ENCODE results near the gene MMP10.

MMP10 gene

GRCh38 chr11:102776454-102776853 is 4.0 kb downstream of the MMP10 start:
- Histone ChIP-seq H3K9me3 (ENCODE audit: control insufficient read depth, insufficient read depth, low read length) (no peaks in the 10 kb centered on the region), H3K4me3 (ENCODE audit: low read depth, low read length) (no peak overlapping the region), H3K27me3 (ENCODE audit: control insufficient read depth, insufficient read depth, low read length) (no peaks in the 10 kb centered on the region), H3K9ac (ENCODE audit: low read depth, low read length) (no peak overlapping the region), H3K36me3 (ENCODE audit: control insufficient read depth, insufficient read depth, low read length) (no peaks in the 10 kb centered on the region), H3K4me1 (ENCODE audit: control insufficient read depth, insufficient read depth, low read length) (peaks cover 5% of the 10 kb centered on the region)

GRCh38 chr11:102773386-102773785 is 7.0 kb downstream of the MMP10 start:
- H3K9ac ChIP-seq (ENCODE audit: low read depth, low read length) = no peak overlapping the region
- H3K36me3 ChIP-seq (ENCODE audit: control insufficient read depth, insufficient read depth, low read length) = no peaks in the 10 kb centered on the region
- no peaks in the 10 kb centered on the region for H3K27me3 ChIP-seq (ENCODE audit: control insufficient read depth, insufficient read depth, low read length)
- H3K4me1 ChIP-seq (ENCODE audit: control insufficient read depth, insufficient read depth, low read length) = no peaks in the 10 kb centered on the region
- H3K9me3 ChIP-seq (ENCODE audit: control insufficient read depth, insufficient read depth, low read length) = no peaks in the 10 kb centered on the region
- no peak overlapping the region for H3K4me3 ChIP-seq (ENCODE audit: low read depth, low read length)

GRCh38 chr11:102771351-102771750 is 9.1 kb downstream of the MMP10 start:
- H3K9ac ChIP-seq (ENCODE audit: low read depth, low read length) = no peak overlapping the region
- H3K9me3 ChIP-seq (ENCODE audit: control insufficient read depth, insufficient read depth, low read length) = no peaks in the 10 kb centered on the region
- H3K36me3 ChIP-seq (ENCODE audit: control insufficient read depth, insufficient read depth, low read length) = no peaks in the 10 kb centered on the region
- no peak overlapping the region for H3K4me3 ChIP-seq (ENCODE audit: low read depth, low read length)
- H3K27me3 ChIP-seq (ENCODE audit: control insufficient read depth, insufficient read depth, low read length) = no peaks in the 10 kb centered on the region
- H3K4me1 ChIP-seq (ENCODE audit: control insufficient read depth, insufficient read depth, low read length) = no peaks in the 10 kb centered on the region

- H3K4me1 ChIP-seq (ENCODE audit: control insufficient read depth, insufficient read depth, low read length) = no peaks in the 10 kb centered on the region
- H3K9ac ChIP-seq (ENCODE audit: low read depth, low read length) = no peak overlapping the region
- no peaks in the 10 kb centered on the region for H3K36me3 ChIP-seq (ENCODE audit: control insufficient read depth, insufficient read depth, low read length)
- H3K4me3 ChIP-seq (ENCODE audit: low read depth, low read length) = no peak overlapping the region
- no peaks in the 10 kb centered on the region for H3K9me3 ChIP-seq (ENCODE audit: control insufficient read depth, insufficient read depth, low read length)
- H3K27me3 ChIP-seq (ENCODE audit: control insufficient read depth, insufficient read depth, low read length) = no peaks in the 10 kb centered on the region
Observed at GRCh38 chr11:102770191-102770590, 10.2 kb downstream of the MMP10 start.

GRCh38 chr11:102767800-102768199 is 12.6 kb downstream of the MMP10 start:
- Histone ChIP-seq H3K4me3 (ENCODE audit: low read depth, low read length) (no peak overlapping the region), H3K9me3 (ENCODE audit: control insufficient read depth, insufficient read depth, low read length) (no peaks in the 10 kb centered on the region), H3K4me1 (ENCODE audit: control insufficient read depth, insufficient read depth, low read length) (no peaks in the 10 kb centered on the region), H3K36me3 (ENCODE audit: control insufficient read depth, insufficient read depth, low read length) (no peaks in the 10 kb centered on the region), H3K27me3 (ENCODE audit: control insufficient read depth, insufficient read depth, low read length) (no peaks in the 10 kb centered on the region), H3K9ac (ENCODE audit: low read depth, low read length) (no peak overlapping the region)

- Histone ChIP-seq H3K27me3 (ENCODE audit: control insufficient read depth, insufficient read depth, low read length) (no peaks in the 10 kb centered on the region), H3K9ac (ENCODE audit: low read depth, low read length) (no peak overlapping the region), H3K36me3 (ENCODE audit: control insufficient read depth, insufficient read depth, low read length) (no peaks in the 10 kb centered on the region), H3K9me3 (ENCODE audit: control insufficient read depth, insufficient read depth, low read length) (no peaks in the 10 kb centered on the region), H3K4me1 (ENCODE audit: control insufficient read depth, insufficient read depth, low read length) (no peaks in the 10 kb centered on the region), H3K4me3 (ENCODE audit: low read depth, low read length) (no peak overlapping the region)
Observed at GRCh38 chr11:102763440-102763839, 17.0 kb downstream of the MMP10 start.

- Histone ChIP-seq H3K27me3 (ENCODE audit: control insufficient read depth, insufficient read depth, low read length) (no peaks in the 10 kb centered on the region), H3K4me3 (ENCODE audit: low read depth, low read length) (no peak overlapping the region)
Observed at GRCh38 chr11:102762361-102762767, 18.1 kb downstream of the MMP10 start.

GRCh38 chr11:102761646-102762238 is 18.7 kb downstream of the MMP10 start:
- Histone ChIP-seq H3K9ac (ENCODE audit: low read depth, low read length) (no peak overlapping the region), H3K27me3 (ENCODE audit: control insufficient read depth, insufficient read depth, low read length) (no peaks in the 10 kb centered on the region), H3K9me3 (ENCODE audit: control insufficient read depth, insufficient read depth, low read length) (no peaks in the 10 kb centered on the region), H3K4me1 (ENCODE audit: control insufficient read depth, insufficient read depth, low read length) (no peaks in the 10 kb centered on the region), H3K4me3 (ENCODE audit: low read depth, low read length) (no peak overlapping the region), H3K36me3 (ENCODE audit: control insufficient read depth, insufficient read depth, low read length) (no peaks in the 10 kb centered on the region)

More at GRCh38 chr11:102762361-102762767, 18.1 kb downstream of the MMP10 start:
- Histone ChIP-seq H3K9ac (ENCODE audit: low read depth, low read length) (no peak overlapping the region), H3K4me1 (ENCODE audit: control insufficient read depth, insufficient read depth, low read length) (no peaks in the 10 kb centered on the region), H3K9me3 (ENCODE audit: control insufficient read depth, insufficient read depth, low read length) (no peaks in the 10 kb centered on the region), H3K36me3 (ENCODE audit: control insufficient read depth, insufficient read depth, low read length) (no peaks in the 10 kb centered on the region)

- Histone ChIP-seq H3K4me1 (ENCODE audit: control insufficient read depth, insufficient read depth, low read length) (no peaks in the 10 kb centered on the region), H3K4me3 (ENCODE audit: low read depth, low read length) (no peak overlapping the region), H3K9ac (ENCODE audit: low read depth, low read length) (no peak overlapping the region), H3K9me3 (ENCODE audit: control insufficient read depth, insufficient read depth, low read length) (no peaks in the 10 kb centered on the region), H3K27me3 (ENCODE audit: control insufficient read depth, insufficient read depth, low read length) (no peaks in the 10 kb centered on the region), H3K36me3 (ENCODE audit: control insufficient read depth, insufficient read depth, low read length) (no peaks in the 10 kb centered on the region)
Observed at GRCh38 chr11:102760344-102761035, 19.9 kb downstream of the MMP10 start.

GRCh38 chr11:102757823-102758549 is 22.4 kb downstream of the MMP10 start:
- peaks cover 3% of the 10 kb centered on the region for H3K4me1 ChIP-seq (ENCODE audit: control insufficient read depth, insufficient read depth, low read length)
- H3K9ac ChIP-seq (ENCODE audit: low read depth, low read length) = no peak overlapping the region
- H3K9me3 ChIP-seq (ENCODE audit: control insufficient read depth, insufficient read depth, low read length) = no peaks in the 10 kb centered on the region
- H3K36me3 ChIP-seq (ENCODE audit: control insufficient read depth, insufficient read depth, low read length) = no peaks in the 10 kb centered on the region
- no peaks in the 10 kb centered on the region for H3K27me3 ChIP-seq (ENCODE audit: control insufficient read depth, insufficient read depth, low read length)
- H3K4me3 ChIP-seq (ENCODE audit: low read depth, low read length) = no peak overlapping the region

GRCh38 chr11:102753267-102753666 is 27.2 kb downstream of the MMP10 start:
- Histone ChIP-seq H3K27me3 (ENCODE audit: control insufficient read depth, insufficient read depth, low read length) (no peaks in the 10 kb centered on the region), H3K9me3 (ENCODE audit: control insufficient read depth, insufficient read depth, low read length) (no peaks in the 10 kb centered on the region)

GRCh38 chr11:102751673-102752072 is 28.8 kb downstream of the MMP10 start:
- H3K4me3 ChIP-seq (ENCODE audit: low read depth, low read length) = no peak overlapping the region
- no peaks in the 10 kb centered on the region for H3K36me3 ChIP-seq (ENCODE audit: control insufficient read depth, insufficient read depth, low read length)
- peaks cover 9% of the 10 kb centered on the region for H3K4me1 ChIP-seq (ENCODE audit: control insufficient read depth, insufficient read depth, low read length)
- H3K9me3 ChIP-seq (ENCODE audit: control insufficient read depth, insufficient read depth, low read length) = no peaks in the 10 kb centered on the region
- H3K9ac ChIP-seq (ENCODE audit: low read depth, low read length) = no peak overlapping the region
- H3K27me3 ChIP-seq (ENCODE audit: control insufficient read depth, insufficient read depth, low read length) = no peaks in the 10 kb centered on the region

More at GRCh38 chr11:102753267-102753666, 27.2 kb downstream of the MMP10 start:
- Histone ChIP-seq H3K4me3 (ENCODE audit: low read depth, low read length) (no peak overlapping the region), H3K9ac (ENCODE audit: low read depth, low read length) (no peak overlapping the region), H3K36me3 (ENCODE audit: control insufficient read depth, insufficient read depth, low read length) (no peaks in the 10 kb centered on the region), H3K4me1 (ENCODE audit: control insufficient read depth, insufficient read depth, low read length) (peaks cover 9% of the 10 kb centered on the region)

Measured in iPS-15b (cell line).